ENCODE results near the gene GTPBP3. TPM values are rescaled to one million over a fixed set of nuclear protein-coding genes. Genes with fewer than 3 reads are reported as not detected.

Gene GTPBP3
- total RNA-seq, 1 donor from 2014 or later = 48.4 TPM

DNA sequence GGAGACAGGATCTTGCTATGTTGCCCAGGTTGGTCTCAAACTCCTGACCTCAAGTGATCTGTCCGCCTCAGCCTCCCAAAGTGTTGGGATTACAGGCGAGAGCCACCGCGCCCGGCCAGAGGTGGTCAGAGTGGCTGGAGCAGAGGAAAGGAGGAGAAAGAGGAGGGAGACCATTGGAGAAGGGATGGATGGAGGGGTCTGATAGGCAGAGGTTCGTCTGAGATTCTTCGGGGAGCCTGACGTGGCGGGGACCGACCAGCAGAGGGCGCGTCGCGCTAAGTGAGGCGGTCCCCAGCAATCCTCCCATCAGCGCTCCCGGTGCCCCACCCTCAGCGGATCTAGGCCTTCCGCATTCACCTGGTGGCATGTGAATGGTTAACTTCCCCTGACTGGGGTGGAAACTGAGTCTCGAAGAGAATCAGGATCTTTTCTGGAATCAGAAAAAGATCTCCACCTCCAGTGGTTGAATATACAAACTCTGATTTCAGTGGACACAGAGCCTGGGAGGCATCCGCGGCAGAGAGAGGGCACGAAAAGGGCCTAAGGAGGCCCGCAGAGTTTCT lies 8.8 kb downstream of the GTPBP3 start:
- H3K4me3 ChIP-seq (ENCODE audit: low read depth, low read length) = no peak overlapping the region
- FAIRE-seq (no peak), DNase-seq (ENCODE audit: low read depth) (peak; percentile 38)
- no peaks in the 10 kb centered on the region for H3K36me3 ChIP-seq (ENCODE audit: control insufficient read depth, insufficient read depth, low read length)
- TF ChIP-seq, protein P1, sequence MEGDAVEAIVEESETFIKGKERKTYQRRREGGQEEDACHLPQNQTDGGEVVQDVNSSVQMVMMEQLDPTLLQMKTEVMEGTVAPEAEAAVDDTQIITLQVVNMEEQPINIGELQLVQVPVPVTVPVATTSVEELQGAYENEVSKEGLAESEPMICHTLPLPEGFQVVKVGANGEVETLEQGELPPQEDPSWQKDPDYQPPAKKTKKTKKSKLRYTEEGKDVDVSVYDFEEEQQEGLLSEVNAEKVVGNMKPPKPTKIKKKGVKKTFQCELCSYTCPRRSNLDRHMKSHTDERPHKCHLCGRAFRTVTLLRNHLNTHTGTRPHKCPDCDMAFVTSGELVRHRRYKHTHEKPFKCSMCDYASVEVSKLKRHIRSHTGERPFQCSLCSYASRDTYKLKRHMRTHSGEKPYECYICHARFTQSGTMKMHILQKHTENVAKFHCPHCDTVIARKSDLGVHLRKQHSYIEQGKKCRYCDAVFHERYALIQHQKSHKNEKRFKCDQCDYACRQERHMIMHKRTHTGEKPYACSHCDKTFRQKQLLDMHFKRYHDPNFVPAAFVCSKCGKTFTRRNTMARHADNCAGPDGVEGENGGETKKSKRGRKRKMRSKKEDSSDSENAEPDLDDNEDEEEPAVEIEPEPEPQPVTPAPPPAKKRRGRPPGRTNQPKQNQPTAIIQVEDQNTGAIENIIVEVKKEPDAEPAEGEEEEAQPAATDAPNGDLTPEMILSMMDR (IDR thresholded peaks at IDR 0.05; ENCODE audit: insufficient read depth, low read length, severe bottlenecking) = peak; percentile 98
- H3K27me3 ChIP-seq (ENCODE audit: control insufficient read depth, insufficient read depth, low read length) = no peaks in the 10 kb centered on the region

DNA sequence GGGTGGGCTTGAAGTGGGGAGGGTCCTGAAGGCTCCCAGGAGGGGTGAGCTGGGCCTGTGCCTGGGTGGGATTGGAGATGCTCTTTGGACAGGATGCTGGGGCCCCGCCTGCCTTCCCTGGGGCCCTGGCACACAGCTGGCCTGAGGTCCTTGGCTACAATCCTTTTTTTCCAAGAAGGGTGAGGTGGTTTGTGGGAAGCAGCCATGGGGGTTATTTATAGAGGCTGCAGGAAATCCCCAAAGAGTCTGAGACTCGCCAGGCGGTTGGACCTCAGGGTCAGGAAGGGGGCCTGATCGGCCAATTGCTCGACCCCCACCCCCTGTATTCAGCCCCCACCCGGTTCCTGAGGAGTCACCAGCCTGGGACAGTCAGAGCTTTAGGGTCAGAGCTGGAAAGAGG lies 10.0 kb downstream of the GTPBP3 start:
- DNase-seq (ENCODE audit: low read depth) (no peak), FAIRE-seq (no peak)
- H3K4me3 ChIP-seq (ENCODE audit: low read depth, low read length) = no peak overlapping the region

DNA sequence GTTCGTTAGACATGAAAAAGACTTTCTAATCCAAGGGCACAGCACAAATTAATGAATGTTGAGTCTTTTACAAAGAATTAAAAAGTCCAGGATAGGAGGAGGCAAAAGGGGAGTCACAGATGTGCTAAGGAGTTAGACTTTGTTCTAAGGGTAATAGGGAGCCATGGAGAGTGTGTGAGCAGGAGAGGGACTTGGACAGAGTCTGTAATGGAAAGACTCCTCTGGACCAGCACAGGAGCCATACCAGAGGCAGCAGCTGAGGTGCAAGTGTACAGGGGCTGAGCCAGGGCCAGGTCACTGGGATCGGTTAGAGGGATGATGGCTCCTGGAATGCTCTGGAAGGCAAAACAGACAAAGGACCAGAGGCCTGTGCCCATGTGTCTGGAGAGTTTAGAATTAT lies 10.5 kb downstream of the GTPBP3 start:
- Histone ChIP-seq H3K4me3 (ENCODE audit: low read depth, low read length) (no peak overlapping the region), H3K36me3 (ENCODE audit: control insufficient read depth, insufficient read depth, low read length) (no peaks in the 10 kb centered on the region), H3K27me3 (ENCODE audit: control insufficient read depth, insufficient read depth, low read length) (no peaks in the 10 kb centered on the region)
- DNase-seq (ENCODE audit: low read depth) = no peak
- TF ChIP-seq, protein P1 (IDR thresholded peaks at IDR 0.05; ENCODE audit: insufficient read depth, low read length, severe bottlenecking) = no peak
- no peak for FAIRE-seq

More for the DNA sequence above, 10.0 kb downstream of the GTPBP3 start:
- TF ChIP-seq, protein P1 (IDR thresholded peaks at IDR 0.05; ENCODE audit: insufficient read depth, low read length, severe bottlenecking) = no peak
- no peaks in the 10 kb centered on the region for H3K27me3 ChIP-seq (ENCODE audit: control insufficient read depth, insufficient read depth, low read length)
- no peaks in the 10 kb centered on the region for H3K36me3 ChIP-seq (ENCODE audit: control insufficient read depth, insufficient read depth, low read length)

DNA sequence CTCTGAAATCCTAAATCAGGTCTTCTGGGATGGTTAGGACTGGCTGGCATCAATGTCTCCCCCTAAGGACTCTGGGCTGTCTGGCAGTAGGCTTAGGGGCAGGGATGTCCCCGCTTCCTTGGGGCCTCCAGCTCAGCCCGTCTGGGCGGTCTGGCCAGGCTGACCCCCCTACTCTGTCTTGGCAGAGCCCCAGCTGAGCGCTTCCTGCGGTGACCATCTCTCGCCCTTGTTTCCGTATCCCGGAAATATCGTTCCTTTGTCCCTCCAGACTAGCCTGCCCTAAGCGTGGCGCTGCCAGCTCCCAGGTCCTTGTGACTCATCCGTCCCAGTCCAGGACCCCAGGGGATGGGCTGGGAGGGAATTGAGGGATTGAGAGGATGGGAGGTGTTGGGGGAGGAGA lies 11.3 kb downstream of the GTPBP3 start:
- peak; percentile 15 for DNase-seq (ENCODE audit: low read depth)
- TF ChIP-seq, protein P1 (IDR thresholded peaks at IDR 0.05; ENCODE audit: insufficient read depth, low read length, severe bottlenecking) = no peak
- no peak for FAIRE-seq
- H3K36me3 ChIP-seq (ENCODE audit: control insufficient read depth, insufficient read depth, low read length) = no peaks in the 10 kb centered on the region
- H3K27me3 ChIP-seq (ENCODE audit: control insufficient read depth, insufficient read depth, low read length) = no peaks in the 10 kb centered on the region
- H3K4me3 ChIP-seq (ENCODE audit: low read depth, low read length) = no peak overlapping the region

DNA sequence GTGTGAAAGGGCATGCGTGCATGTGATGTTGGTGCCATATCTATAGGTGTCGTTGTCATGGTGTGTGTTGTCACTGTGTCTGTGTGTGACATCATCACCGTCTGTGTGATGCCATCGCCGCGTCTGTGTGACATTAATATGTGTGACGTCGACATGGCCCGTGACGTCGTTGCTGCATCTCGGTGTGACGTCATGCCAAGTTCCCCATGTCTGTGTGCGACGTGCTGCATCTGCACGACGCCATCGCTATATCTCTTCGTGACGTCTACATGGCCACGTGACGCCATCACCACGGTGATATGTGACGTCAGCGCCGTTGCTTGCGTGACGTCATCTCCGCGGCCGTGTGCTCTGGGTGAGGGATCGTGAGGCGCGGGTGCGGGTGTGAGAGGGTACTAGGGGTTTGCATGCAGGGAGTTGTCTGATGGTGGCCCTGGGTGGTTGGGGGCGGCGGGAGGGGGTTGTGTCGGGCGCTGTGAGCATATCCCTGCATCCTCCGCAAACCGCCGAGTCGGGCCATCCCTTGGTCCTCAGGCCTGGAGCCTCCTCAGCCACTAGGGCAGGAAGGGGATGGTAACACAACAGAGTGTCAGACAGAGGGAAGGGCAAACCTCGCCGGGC lies 14.6 kb downstream of the GTPBP3 start:
- DNase-seq (ENCODE audit: low read depth) (no peak), FAIRE-seq (no peak)
- TF ChIP-seq, protein P1 (IDR thresholded peaks at IDR 0.05; ENCODE audit: insufficient read depth, low read length, severe bottlenecking) = no peak
- Histone ChIP-seq H3K4me3 (ENCODE audit: low read depth, low read length) (no peak overlapping the region), H3K36me3 (ENCODE audit: control insufficient read depth, insufficient read depth, low read length) (no peaks in the 10 kb centered on the region), H3K27me3 (ENCODE audit: control insufficient read depth, insufficient read depth, low read length) (no peaks in the 10 kb centered on the region)

Data from bronchial epithelial cell (primary cell).